ENCODE measurements around the gene AHNAK. TPM values are rescaled to one million over a fixed set of nuclear protein-coding genes. Genes with fewer than 3 reads are reported as not detected.
"Not testable (repeated sequence)": the region's sequence is repeated elsewhere in the genome, so short reads cannot be mapped to it uniquely, and the experiment has no call there.

Gene AHNAK
- total and polyA plus RNA-seq, 2 donors (not counting 1 experiment from before 2014, with no cell fraction given): 220 to 762 TPM

DNA sequence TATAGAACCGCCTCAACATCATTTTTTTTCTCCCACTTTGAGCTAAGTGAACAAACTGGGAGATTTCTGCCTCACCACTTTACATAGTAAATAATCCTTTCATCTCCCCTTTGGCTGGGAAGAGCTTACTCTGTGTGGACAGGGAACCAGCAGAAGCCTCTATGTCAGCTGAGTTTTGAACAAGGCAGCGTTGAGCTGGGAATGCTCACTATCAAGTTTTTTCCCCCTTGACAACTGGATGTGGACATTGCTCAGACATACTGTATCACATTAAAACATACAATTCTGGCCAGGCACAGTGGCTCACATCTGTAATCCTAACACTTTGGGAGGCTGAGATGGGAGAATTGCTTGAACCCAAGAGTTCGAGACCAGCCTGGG lies 46.0 kb downstream of the AHNAK start:
- Histone ChIP-seq H3K79me2 (ENCODE audit: control insufficient read depth, insufficient read depth, low read length) (no peaks in the 10 kb centered on the region), H3K36me3 (ENCODE audit: control insufficient read depth, insufficient read depth, low read length) (no peaks in the 10 kb centered on the region), H4K20me1 (ENCODE audit: control insufficient read depth, extremely low read depth, insufficient read depth, low read length) (no peaks in the 10 kb centered on the region), H3K4me2 (ENCODE audit: extremely low read depth, insufficient read depth, low read length) (no peak overlapping the region), H3K4me1 (ENCODE audit: control insufficient read depth, extremely low read depth, insufficient read depth, low read length) (peaks cover 9% of the 10 kb centered on the region), H3K9me3 (ENCODE audit: control insufficient read depth, insufficient read depth, low read depth, low read length) (no peaks in the 10 kb centered on the region), H3K27ac (ENCODE audit: insufficient read depth, low read length) (no peak overlapping the region), H2AFZ (ENCODE audit: low read length) (no peak overlapping the region), H3K9ac (ENCODE audit: insufficient read depth, low read length) (no peak overlapping the region), H3K4me3 (replicated peaks in 1 of 4; ENCODE audit: control extremely low read depth in 1 of 4, insufficient read depth in 1 of 4, low read depth in 3 of 4, low read length in 4 of 4) (no peak overlapping the region), H3K27me3 (ENCODE audit: control insufficient read depth, insufficient read depth, low read length) (no peaks in the 10 kb centered on the region)
- no peak for DNase-seq (ENCODE audit: low read depth in 2 of 2)
- TF ChIP-seq, protein P1, sequence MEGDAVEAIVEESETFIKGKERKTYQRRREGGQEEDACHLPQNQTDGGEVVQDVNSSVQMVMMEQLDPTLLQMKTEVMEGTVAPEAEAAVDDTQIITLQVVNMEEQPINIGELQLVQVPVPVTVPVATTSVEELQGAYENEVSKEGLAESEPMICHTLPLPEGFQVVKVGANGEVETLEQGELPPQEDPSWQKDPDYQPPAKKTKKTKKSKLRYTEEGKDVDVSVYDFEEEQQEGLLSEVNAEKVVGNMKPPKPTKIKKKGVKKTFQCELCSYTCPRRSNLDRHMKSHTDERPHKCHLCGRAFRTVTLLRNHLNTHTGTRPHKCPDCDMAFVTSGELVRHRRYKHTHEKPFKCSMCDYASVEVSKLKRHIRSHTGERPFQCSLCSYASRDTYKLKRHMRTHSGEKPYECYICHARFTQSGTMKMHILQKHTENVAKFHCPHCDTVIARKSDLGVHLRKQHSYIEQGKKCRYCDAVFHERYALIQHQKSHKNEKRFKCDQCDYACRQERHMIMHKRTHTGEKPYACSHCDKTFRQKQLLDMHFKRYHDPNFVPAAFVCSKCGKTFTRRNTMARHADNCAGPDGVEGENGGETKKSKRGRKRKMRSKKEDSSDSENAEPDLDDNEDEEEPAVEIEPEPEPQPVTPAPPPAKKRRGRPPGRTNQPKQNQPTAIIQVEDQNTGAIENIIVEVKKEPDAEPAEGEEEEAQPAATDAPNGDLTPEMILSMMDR (conservative IDR thresholded peaks at IDR 0.05 in 1 of 2, IDR thresholded peaks at IDR 0.05 in 1 of 2; ENCODE audit: low read depth in 1 of 2, low read length in 2 of 2): no peak
- no peak for TF ChIP-seq EZH2 (IDR thresholded peaks at IDR 0.05; ENCODE audit: low read length, missing control alignments)

DNA sequence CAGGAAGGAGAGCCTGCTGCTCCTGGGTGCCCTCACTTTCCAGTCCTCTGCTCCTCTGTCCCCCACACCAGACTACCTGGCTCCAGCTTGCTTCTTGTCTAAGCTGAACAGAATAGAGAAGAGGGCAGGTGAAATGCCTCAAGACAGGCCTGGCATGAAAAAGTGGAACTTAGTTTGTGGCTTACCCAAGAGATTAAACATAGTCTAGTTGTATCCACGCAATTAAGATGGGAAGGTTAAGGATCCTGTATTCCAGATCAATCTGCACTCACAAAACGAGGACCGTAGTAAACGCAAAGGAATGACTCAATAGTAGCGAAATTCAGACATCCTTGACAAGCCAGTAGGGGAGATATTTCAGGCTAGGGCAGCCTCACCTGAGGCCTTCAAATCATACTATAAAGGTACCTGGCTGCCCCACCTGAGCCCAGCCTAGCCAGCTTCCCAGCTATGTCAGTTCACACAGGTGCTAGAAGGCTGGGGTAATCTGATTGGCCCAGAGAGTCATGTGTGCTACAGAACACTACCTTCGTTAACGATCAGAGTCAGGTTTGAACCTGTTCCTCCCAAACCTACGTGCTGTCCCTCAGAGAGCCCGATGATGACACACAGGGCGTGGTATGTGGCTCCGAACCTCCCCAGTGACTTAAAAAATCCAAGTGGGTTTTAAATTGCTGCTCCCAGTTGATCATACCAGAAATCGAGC lies 46.5 kb downstream of the AHNAK start:
- peaks cover 9% of the 10 kb centered on the region for H3K4me1 ChIP-seq (ENCODE audit: control insufficient read depth, extremely low read depth, insufficient read depth, low read length)
- TF ChIP-seq, protein P1 (conservative IDR thresholded peaks at IDR 0.05 in 1 of 2, IDR thresholded peaks at IDR 0.05 in 1 of 2; ENCODE audit: low read depth in 1 of 2, low read length in 2 of 2): no peak
- no peak for TF ChIP-seq EZH2 (IDR thresholded peaks at IDR 0.05; ENCODE audit: low read length, missing control alignments)
- H3K36me3 ChIP-seq (ENCODE audit: control insufficient read depth, insufficient read depth, low read length): no peaks in the 10 kb centered on the region
- H3K9me3 ChIP-seq (ENCODE audit: control insufficient read depth, insufficient read depth, low read depth, low read length): no peaks in the 10 kb centered on the region
- H3K27ac ChIP-seq (ENCODE audit: insufficient read depth, low read length): no peak overlapping the region
- DNase-seq (ENCODE audit: low read depth in 2 of 2): no peak
- no peak overlapping the region for H3K9ac ChIP-seq (ENCODE audit: insufficient read depth, low read length)
- no peak overlapping the region for H2AFZ ChIP-seq (ENCODE audit: low read length)
- H4K20me1 ChIP-seq (ENCODE audit: control insufficient read depth, extremely low read depth, insufficient read depth, low read length): no peaks in the 10 kb centered on the region
- H3K79me2 ChIP-seq (ENCODE audit: control insufficient read depth, insufficient read depth, low read length): no peaks in the 10 kb centered on the region
- no peak overlapping the region for H3K4me2 ChIP-seq (ENCODE audit: extremely low read depth, insufficient read depth, low read length)
- no peak overlapping the region for H3K4me3 ChIP-seq (replicated peaks in 1 of 4; ENCODE audit: control extremely low read depth in 1 of 4, insufficient read depth in 1 of 4, low read depth in 3 of 4, low read length in 4 of 4)
- no peaks in the 10 kb centered on the region for H3K27me3 ChIP-seq (ENCODE audit: control insufficient read depth, insufficient read depth, low read length)

DNA sequence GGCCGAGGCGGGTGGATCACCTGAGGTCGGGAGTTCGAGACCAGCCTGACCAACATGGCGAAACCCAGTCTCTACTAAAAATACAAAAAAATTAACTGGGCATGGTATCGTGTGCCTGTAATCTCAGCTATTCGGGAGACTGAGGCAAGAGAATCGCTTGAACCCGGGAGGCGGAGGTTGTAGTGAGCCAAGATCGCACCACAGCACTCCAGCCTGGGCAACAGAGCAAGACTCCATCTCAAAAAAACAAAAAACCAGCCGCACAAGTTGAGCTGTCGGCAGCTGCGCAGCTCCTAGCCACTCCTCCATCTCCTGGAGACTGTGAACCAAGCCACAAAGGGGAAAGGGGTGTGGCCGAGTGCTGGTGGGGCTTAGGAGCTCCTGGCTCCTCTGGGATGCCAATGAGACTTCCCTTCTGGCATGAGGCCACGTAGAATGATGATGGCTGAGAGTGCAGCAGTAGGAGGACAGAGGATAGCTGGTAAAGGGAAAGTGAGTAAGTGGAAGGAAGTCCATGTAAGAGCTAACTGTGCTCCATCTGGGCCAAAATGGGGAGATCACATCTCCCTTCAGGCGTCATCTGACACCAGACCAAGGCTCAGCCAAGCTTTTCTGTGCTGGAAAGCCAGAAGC lies 47.2 kb downstream of the AHNAK start:
- not testable (repeated sequence) for H2AFZ ChIP-seq (ENCODE audit: low read length)

More for the DNA sequence above, 47.2 kb downstream of the AHNAK start:
- H3K27me3 ChIP-seq (ENCODE audit: control insufficient read depth, insufficient read depth, low read length); H3K36me3 ChIP-seq (ENCODE audit: control insufficient read depth, insufficient read depth, low read length); H3K79me2 ChIP-seq (ENCODE audit: control insufficient read depth, insufficient read depth, low read length); H3K4me1 ChIP-seq (ENCODE audit: control insufficient read depth, extremely low read depth, insufficient read depth, low read length); H3K9ac ChIP-seq (ENCODE audit: insufficient read depth, low read length); H3K9me3 ChIP-seq (ENCODE audit: control insufficient read depth, insufficient read depth, low read depth, low read length); H3K27ac ChIP-seq (ENCODE audit: insufficient read depth, low read length); H4K20me1 ChIP-seq (ENCODE audit: control insufficient read depth, extremely low read depth, insufficient read depth, low read length); H3K4me2 ChIP-seq (ENCODE audit: extremely low read depth, insufficient read depth, low read length); H3K4me3 ChIP-seq (replicated peaks in 1 of 4; ENCODE audit: control extremely low read depth in 1 of 4, insufficient read depth in 1 of 4, low read depth in 3 of 4, low read length in 4 of 4): not testable (repeated sequence)
- peak; percentile 20 to 65 for DNase-seq (ENCODE audit: low read depth in 2 of 2)

All from fibroblast of lung (primary cell).